Chondrocyte (in vitro differentiated cells): Measurements from ENCODE around the gene HNRNPL. TPM values are rescaled to one million over a fixed set of nuclear protein-coding genes. Genes with fewer than 3 reads are reported as not detected.
"Not testable (repeated sequence)": the region's sequence is repeated elsewhere in the genome, so short reads cannot be mapped to it uniquely, and the experiment has no call there.

Experiments
- DNase-seq: peaks from one replicate; pipeline ENCODE4 v3.0.0; 2021; ENCODE audit warnings: mixed read lengths, low spot score
- H3K27ac Mint-ChIP-seq: one replicate; pipeline ENCODE4 v1.8.0; 2021; ENCODE audit warnings: mild to moderate bottlenecking, moderate library complexity, mixed read lengths; ENCODE audit not compliant: unreplicated experiment
- H3K27me3 Mint-ChIP-seq: 2 replicates; pipeline ENCODE4 v1.8.0; 2021; ENCODE audit warnings: low read depth, mixed read lengths
- H3K36me3 Mint-ChIP-seq: 2 replicates; pipeline ENCODE4 v1.8.0; 2021; ENCODE audit warnings: low read depth, mixed read lengths
- H3K4me1 Mint-ChIP-seq: 2 replicates; pipeline ENCODE4 v1.8.0; 2021; ENCODE audit warnings: low read depth, mild to moderate bottlenecking, mixed read lengths
- H3K4me3 Mint-ChIP-seq: one replicate; pipeline ENCODE4 v1.8.0; 2021; ENCODE audit warnings: mild to moderate bottlenecking, moderate library complexity, mixed read lengths; ENCODE audit not compliant: unreplicated experiment
- H3K9me3 Mint-ChIP-seq: 2 replicates; pipeline ENCODE4 v1.8.0; 2021; ENCODE audit warnings: low read depth, mixed read lengths
- CTCF ChIP-seq: fragments of 200-600 bp; sonication (generic); IDR thresholded peaks from 2 replicates; pipeline ENCODE4 v1.5.0; 2021; ENCODE audit warnings: antibody characterized with exemption, mild to moderate bottlenecking, moderate library complexity
- total RNA-seq: library from RNA; stranded (reverse); gene quantifications from 3 replicates; pipeline ENCODE4 v1.2.1, GENCODE V29; 2021

Gene HNRNPL
- total RNA-seq, 1 donor from 2014 or later = 214 TPM

- Mint-ChIP-seq H3K27me3 (no peaks in the 10 kb centered on the region), H3K4me1 (peaks cover 8% of the 10 kb centered on the region), H3K36me3 (no peaks in the 10 kb centered on the region), H3K27ac (no peak overlapping the region), H3K9me3 (no peaks in the 10 kb centered on the region), H3K4me3 (no peak overlapping the region)
- TF ChIP-seq CTCF = no peak
- no peak for DNase-seq
Measured at GRCh38 chr19:38856813-38857212, 7.0 kb upstream of the HNRNPL start.

- not testable (repeated sequence) for H3K9me3 Mint-ChIP-seq, DNase-seq, H3K27ac Mint-ChIP-seq, H3K27me3 Mint-ChIP-seq, H3K4me3 Mint-ChIP-seq, H3K36me3 Mint-ChIP-seq
- H3K4me1 Mint-ChIP-seq = peaks cover 18% of the 10 kb centered on the region
Measured at GRCh38 chr19:38855751-38856150, 6.0 kb upstream of the HNRNPL start.

- H3K4me1 Mint-ChIP-seq = peaks cover 21% of the 10 kb centered on the region
- not testable (repeated sequence) for H3K9me3 Mint-ChIP-seq, DNase-seq, H3K27me3 Mint-ChIP-seq, H3K36me3 Mint-ChIP-seq, H3K4me3 Mint-ChIP-seq, H3K27ac Mint-ChIP-seq
Measured at GRCh38 chr19:38854961-38855360, 5.2 kb upstream of the HNRNPL start.

- Mint-ChIP-seq H3K9me3 (no peaks in the 10 kb centered on the region), H3K27ac (peak overlapping the region; percentile 97), H3K4me1 (peaks cover 26% of the 10 kb centered on the region)
Measured at GRCh38 chr19:38853214-38853613, 3.4 kb upstream of the HNRNPL start.

GRCh38 chr19:38852231-38853044, 2.7 kb upstream of the HNRNPL start:
- peaks cover 2% of the 10 kb centered on the region for H3K36me3 Mint-ChIP-seq
- no peaks in the 10 kb centered on the region for H3K9me3 Mint-ChIP-seq
- DNase-seq = no peak
- TF ChIP-seq CTCF = no peak
- peaks cover 34% of the 10 kb centered on the region for H3K4me1 Mint-ChIP-seq
- H3K27ac Mint-ChIP-seq = peak overlapping the region; percentile 97
- H3K27me3 Mint-ChIP-seq = no peaks in the 10 kb centered on the region
- H3K4me3 Mint-ChIP-seq = peak overlapping the region; percentile 90

More at GRCh38 chr19:38853214-38853613, 3.4 kb upstream of the HNRNPL start:
- TF ChIP-seq CTCF = no peak
- DNase-seq = no peak
- Mint-ChIP-seq H3K27me3 (no peaks in the 10 kb centered on the region), H3K4me3 (peak overlapping the region; percentile 90), H3K36me3 (no peaks in the 10 kb centered on the region)

- no peak for TF ChIP-seq CTCF
- Mint-ChIP-seq H3K4me1 (peaks cover 39% of the 10 kb centered on the region), H3K4me3 (peak overlapping the region; percentile 90), H3K27me3 (no peaks in the 10 kb centered on the region), H3K9me3 (no peaks in the 10 kb centered on the region), H3K27ac (peak overlapping the region; percentile 99), H3K36me3 (peaks cover 4% of the 10 kb centered on the region)
- DNase-seq = no peak
Measured at GRCh38 chr19:38851622-38852230, 1.9 kb upstream of the HNRNPL start.
